Measurements from ENCODE around the gene PHAF1. TPM values are rescaled to one million over a fixed set of nuclear protein-coding genes. Genes with fewer than 3 reads are reported as not detected.

Gene PHAF1
- total and polyA plus RNA-seq, 2 of the 13 experiments (the other 11 are each of a cell fraction or from before 2014, with no cell fraction given) = 48.3 to 174 TPM

DNA sequence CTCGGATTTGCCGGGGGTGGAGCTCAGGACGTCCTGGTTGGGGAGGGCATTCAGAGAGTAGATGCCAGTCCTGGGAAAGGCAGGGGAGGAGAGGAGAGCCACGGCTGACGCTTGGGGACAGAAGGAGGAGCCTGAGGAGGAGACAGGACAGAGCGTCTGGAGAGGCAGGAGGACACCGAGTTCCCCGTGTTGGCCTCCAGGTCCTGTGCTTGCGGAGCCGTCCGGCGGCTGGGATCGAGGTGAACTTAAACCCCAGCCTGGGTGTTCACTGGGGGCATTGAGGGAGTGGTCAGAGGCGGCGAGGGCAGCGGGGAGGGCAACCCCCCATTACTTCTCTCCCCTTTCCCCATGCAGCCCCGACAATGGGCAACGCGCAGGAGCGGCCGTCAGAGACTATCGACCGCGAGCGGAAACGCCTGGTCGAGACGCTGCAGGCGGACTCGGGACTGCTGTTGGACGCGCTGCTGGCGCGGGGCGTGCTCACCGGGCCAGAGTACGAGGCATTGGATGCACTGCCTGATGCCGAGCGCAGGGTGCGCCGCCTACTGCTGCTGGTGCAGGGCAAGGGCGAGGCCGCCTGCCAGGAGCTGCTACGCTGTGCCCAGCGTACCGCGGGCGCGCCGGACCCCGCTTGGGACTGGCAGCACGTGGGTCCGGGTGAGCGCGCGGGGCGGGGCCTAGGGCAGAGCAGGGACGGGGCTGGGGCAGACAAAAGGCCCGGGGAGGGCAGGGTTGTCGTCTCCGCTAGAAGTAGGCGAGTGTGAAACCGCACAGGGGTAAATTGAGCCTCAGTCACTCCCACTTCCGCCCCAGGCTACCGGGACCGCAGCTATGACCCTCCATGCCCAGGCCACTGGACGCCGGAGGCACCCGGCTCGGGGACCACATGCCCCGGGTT lies 64.3 kb downstream of the PHAF1 start (continued):
- TF ChIP-seq ZFP37 (CRISPR knock-in tag; IDR thresholded peaks at IDR 0.05; ENCODE audit: borderline replicate concordance) (peak; percentile 80; the same call in 1 of the 2 replicates), ZNF143 (CRISPR knock-in tag; IDR thresholded peaks at IDR 0.05) (peak; percentile 46), ASH2L (IDR thresholded peaks at IDR 0.05; ENCODE audit: insufficient read length, low read depth, low read length) (peak; percentile 45), ZSCAN12 (CRISPR knock-in tag; IDR thresholded peaks at IDR 0.05) (0 out of 2 replicates have a peak, but pooled peaks have one; percentile 74), KMT2A (CRISPR knock-in tag; IDR thresholded peaks at IDR 0.05) (peak; percentile 90), PTBP1 (IDR thresholded peaks at IDR 0.05; ENCODE audit: low read depth, low read length, poor library complexity, severe bottlenecking) (peak; percentile 83), RFX5 (IDR thresholded peaks at IDR 0.05; ENCODE audit: low read depth, low read length) (no peak), AKAP8 (CRISPR knock-in tag; IDR thresholded peaks at IDR 0.05) (peak; percentile 98), SMAD9 (CRISPR knock-in tag; IDR thresholded peaks at IDR 0.05) (peak; percentile 92; the same call in 1 of the 2 replicates), SP5 (CRISPR knock-in tag; IDR thresholded peaks at IDR 0.05; ENCODE audit: borderline replicate concordance, low read depth) (peak; percentile 76), ZC3H13 (CRISPR knock-in tag; IDR thresholded peaks at IDR 0.05) (peak; percentile 97), KDM3A (CRISPR knock-in tag; IDR thresholded peaks at IDR 0.05; ENCODE audit: low read depth) (0 out of 2 replicates have a peak, but pooled peaks have one; percentile 84), MIER3 (CRISPR knock-in tag; IDR thresholded peaks at IDR 0.05; ENCODE audit: borderline replicate concordance) (peak; percentile 76; the same call in 1 of the 2 replicates), KDM1A (CRISPR knock-in tag; IDR thresholded peaks at IDR 0.05) (peak; percentile 78; the same call in 1 of the 2 replicates), ZNF225 (CRISPR knock-in tag; IDR thresholded peaks at IDR 0.05) (peak; percentile 51), RNF2 (conservative IDR thresholded peaks at IDR 0.05; ENCODE audit: low read depth) (peak; percentile 84)
- TF ChIP-seq, protein P1, sequence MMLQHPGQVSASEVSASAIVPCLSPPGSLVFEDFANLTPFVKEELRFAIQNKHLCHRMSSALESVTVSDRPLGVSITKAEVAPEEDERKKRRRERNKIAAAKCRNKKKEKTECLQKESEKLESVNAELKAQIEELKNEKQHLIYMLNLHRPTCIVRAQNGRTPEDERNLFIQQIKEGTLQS (CRISPR knock-in tag; IDR thresholded peaks at IDR 0.05) = no peak
- TF ChIP-seq, protein P2, sequence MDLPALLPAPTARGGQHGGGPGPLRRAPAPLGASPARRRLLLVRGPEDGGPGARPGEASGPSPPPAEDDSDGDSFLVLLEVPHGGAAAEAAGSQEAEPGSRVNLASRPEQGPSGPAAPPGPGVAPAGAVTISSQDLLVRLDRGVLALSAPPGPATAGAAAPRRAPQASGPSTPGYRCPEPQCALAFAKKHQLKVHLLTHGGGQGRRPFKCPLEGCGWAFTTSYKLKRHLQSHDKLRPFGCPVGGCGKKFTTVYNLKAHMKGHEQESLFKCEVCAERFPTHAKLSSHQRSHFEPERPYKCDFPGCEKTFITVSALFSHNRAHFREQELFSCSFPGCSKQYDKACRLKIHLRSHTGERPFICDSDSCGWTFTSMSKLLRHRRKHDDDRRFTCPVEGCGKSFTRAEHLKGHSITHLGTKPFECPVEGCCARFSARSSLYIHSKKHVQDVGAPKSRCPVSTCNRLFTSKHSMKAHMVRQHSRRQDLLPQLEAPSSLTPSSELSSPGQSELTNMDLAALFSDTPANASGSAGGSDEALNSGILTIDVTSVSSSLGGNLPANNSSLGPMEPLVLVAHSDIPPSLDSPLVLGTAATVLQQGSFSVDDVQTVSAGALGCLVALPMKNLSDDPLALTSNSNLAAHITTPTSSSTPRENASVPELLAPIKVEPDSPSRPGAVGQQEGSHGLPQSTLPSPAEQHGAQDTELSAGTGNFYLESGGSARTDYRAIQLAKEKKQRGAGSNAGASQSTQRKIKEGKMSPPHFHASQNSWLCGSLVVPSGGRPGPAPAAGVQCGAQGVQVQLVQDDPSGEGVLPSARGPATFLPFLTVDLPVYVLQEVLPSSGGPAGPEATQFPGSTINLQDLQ (CRISPR knock-in tag; IDR thresholded peaks at IDR 0.05) = peak; percentile 78; the same call in 1 of the 2 replicates
- TF ChIP-seq, protein P3, sequence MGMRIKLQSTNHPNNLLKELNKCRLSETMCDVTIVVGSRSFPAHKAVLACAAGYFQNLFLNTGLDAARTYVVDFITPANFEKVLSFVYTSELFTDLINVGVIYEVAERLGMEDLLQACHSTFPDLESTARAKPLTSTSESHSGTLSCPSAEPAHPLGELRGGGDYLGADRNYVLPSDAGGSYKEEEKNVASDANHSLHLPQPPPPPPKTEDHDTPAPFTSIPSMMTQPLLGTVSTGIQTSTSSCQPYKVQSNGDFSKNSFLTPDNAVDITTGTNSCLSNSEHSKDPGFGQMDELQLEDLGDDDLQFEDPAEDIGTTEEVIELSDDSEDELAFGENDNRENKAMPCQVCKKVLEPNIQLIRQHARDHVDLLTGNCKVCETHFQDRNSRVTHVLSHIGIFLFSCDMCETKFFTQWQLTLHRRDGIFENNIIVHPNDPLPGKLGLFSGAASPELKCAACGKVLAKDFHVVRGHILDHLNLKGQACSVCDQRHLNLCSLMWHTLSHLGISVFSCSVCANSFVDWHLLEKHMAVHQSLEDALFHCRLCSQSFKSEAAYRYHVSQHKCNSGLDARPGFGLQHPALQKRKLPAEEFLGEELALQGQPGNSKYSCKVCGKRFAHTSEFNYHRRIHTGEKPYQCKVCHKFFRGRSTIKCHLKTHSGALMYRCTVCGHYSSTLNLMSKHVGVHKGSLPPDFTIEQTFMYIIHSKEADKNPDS (CRISPR knock-in tag; IDR thresholded peaks at IDR 0.05) = 0 out of 2 replicates have a peak, but pooled peaks have one; percentile 44
- TF ChIP-seq, protein P4, sequence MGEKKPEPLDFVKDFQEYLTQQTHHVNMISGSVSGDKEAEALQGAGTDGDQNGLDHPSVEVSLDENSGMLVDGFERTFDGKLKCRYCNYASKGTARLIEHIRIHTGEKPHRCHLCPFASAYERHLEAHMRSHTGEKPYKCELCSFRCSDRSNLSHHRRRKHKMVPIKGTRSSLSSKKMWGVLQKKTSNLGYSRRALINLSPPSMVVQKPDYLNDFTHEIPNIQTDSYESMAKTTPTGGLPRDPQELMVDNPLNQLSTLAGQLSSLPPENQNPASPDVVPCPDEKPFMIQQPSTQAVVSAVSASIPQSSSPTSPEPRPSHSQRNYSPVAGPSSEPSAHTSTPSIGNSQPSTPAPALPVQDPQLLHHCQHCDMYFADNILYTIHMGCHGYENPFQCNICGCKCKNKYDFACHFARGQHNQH (CRISPR knock-in tag; IDR thresholded peaks at IDR 0.05) = peak; percentile 86
- TF ChIP-seq, protein P5, sequence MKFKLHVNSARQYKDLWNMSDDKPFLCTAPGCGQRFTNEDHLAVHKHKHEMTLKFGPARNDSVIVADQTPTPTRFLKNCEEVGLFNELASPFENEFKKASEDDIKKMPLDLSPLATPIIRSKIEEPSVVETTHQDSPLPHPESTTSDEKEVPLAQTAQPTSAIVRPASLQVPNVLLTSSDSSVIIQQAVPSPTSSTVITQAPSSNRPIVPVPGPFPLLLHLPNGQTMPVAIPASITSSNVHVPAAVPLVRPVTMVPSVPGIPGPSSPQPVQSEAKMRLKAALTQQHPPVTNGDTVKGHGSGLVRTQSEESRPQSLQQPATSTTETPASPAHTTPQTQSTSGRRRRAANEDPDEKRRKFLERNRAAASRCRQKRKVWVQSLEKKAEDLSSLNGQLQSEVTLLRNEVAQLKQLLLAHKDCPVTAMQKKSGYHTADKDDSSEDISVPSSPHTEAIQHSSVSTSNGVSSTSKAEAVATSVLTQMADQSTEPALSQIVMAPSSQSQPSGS (CRISPR knock-in tag; IDR thresholded peaks at IDR 0.05) = peak; percentile 76

Measured in HepG2 (cell line).